Stromal cell of bone marrow (primary cell): Measurements from ENCODE around the gene OTOGL.
A peak's percentile ranks its signal among the peaks of the same experiment; 100 is the strongest.
"Not testable (repeated sequence)": the region's sequence is repeated elsewhere in the genome, so short reads cannot be mapped to it uniquely, and the experiment has no call there.

Experiments
- DNase-seq: peaks from one replicate; pipeline ENCODE4 v3.0.0-alpha.2; 2012; ENCODE audit warnings: low read depth

The OTOGL gene

GRCh38 chr12:80184926-80185325 is 85.6 kb downstream of the OTOGL start:
- DNase-seq = no peak

GRCh38 chr12:80186727-80187217 is 87.4 kb downstream of the OTOGL start:
- DNase-seq = peak; percentile 97

GRCh38 chr12:80187660-80188090 is 88.3 kb downstream of the OTOGL start:
- DNase-seq = no peak

- no peak for DNase-seq
These were observed 89.2 kb downstream of the OTOGL start for GRCh38 chr12:80188576-80188975.

GRCh38 chr12:80189241-80189640 is 89.9 kb downstream of the OTOGL start:
- DNase-seq = peak; percentile 91

GRCh38 chr12:80190001-80190400 is 90.7 kb downstream of the OTOGL start:
- no peak for DNase-seq

GRCh38 chr12:80192087-80192486 is 92.8 kb downstream of the OTOGL start:
- no peak for DNase-seq

- DNase-seq = no peak
These were observed 94.5 kb downstream of the OTOGL start for GRCh38 chr12:80193865-80194264.

- DNase-seq = no peak
These were observed 95.9 kb downstream of the OTOGL start for GRCh38 chr12:80195074-80195726.

GRCh38 chr12:80195737-80196136 is 96.4 kb downstream of the OTOGL start:
- no peak for DNase-seq

GRCh38 chr12:80196419-80196818 is 97.1 kb downstream of the OTOGL start:
- DNase-seq = no peak

- DNase-seq = no peak
These were observed 99.5 kb downstream of the OTOGL start for GRCh38 chr12:80198782-80199337.

GRCh38 chr12:80199931-80200330 is 100.6 kb downstream of the OTOGL start:
- no peak for DNase-seq

GRCh38 chr12:80200414-80200813 is 101.1 kb downstream of the OTOGL start:
- DNase-seq = no peak

- DNase-seq = no peak
These were observed 102.6 kb downstream of the OTOGL start for GRCh38 chr12:80201908-80202307.

- no peak for DNase-seq
These were observed 106.6 kb downstream of the OTOGL start for GRCh38 chr12:80205960-80206359.

GRCh38 chr12:80208071-80208470 is 108.7 kb downstream of the OTOGL start:
- DNase-seq = no peak

- no peak for DNase-seq
These were observed 112.3 kb downstream of the OTOGL start for GRCh38 chr12:80211671-80212070.

GRCh38 chr12:80212938-80213645 is 113.8 kb downstream of the OTOGL start:
- DNase-seq = no peak

- no peak for DNase-seq
These were observed 114.5 kb downstream of the OTOGL start for GRCh38 chr12:80213871-80214270.

GRCh38 chr12:80217011-80217535 is 117.7 kb downstream of the OTOGL start:
- no peak for DNase-seq

GRCh38 chr12:80218925-80219324 is 119.6 kb downstream of the OTOGL start:
- DNase-seq = not testable (repeated sequence)

- DNase-seq = no peak
These were observed 120.0 kb downstream of the OTOGL start for GRCh38 chr12:80219345-80219744.
